Stimulated activated naive B cell treated with anti-CD40 and anti-IgM and Interleukin-4, amounts not matched to agents 10 μg/mL and 1 μg/mL and 100 μg/mL, for 72 hours (primary cell): ENCODE results near the gene LEAP2.
A peak's percentile ranks its signal among the peaks of the same experiment; 100 is the strongest.
"Not testable (repeated sequence)": the region's sequence is repeated elsewhere in the genome, so short reads cannot be mapped to it uniquely, and the experiment has no call there.

ENCODE experiments used
- ATAC-seq, 2 donors: fragments of 150-1000 bp; cut with Tn5 transposase; replicated peaks; 2 replicates each; pipeline ENCODE4 v1.10.0; 2021; ENCODE audit warnings: moderate library complexity in 1 of 2
- DNase-seq: peaks from one replicate; pipeline ENCODE4 v3.0.0; 2021
- H3K27ac Mint-ChIP-seq: one replicate; pipeline ENCODE4 v1.8.0; 2022; ENCODE audit warnings: mild to moderate bottlenecking, mixed read lengths
- H3K27me3 Mint-ChIP-seq, 2 donors: one replicate each; pipeline ENCODE4 v1.8.0; 2022; ENCODE audit warnings: mixed read lengths in 2 of 2
- H3K36me3 Mint-ChIP-seq, 2 donors: one replicate each; pipeline ENCODE4 v1.8.0; 2022; ENCODE audit warnings: mixed read lengths in 2 of 2, mild to moderate bottlenecking in 1 of 2
- H3K4me1 Mint-ChIP-seq, 2 donors: one replicate each; pipeline ENCODE4 v1.8.0; 2022; ENCODE audit warnings: mixed read lengths in 2 of 2, mild to moderate bottlenecking in 1 of 2
- H3K4me3 Mint-ChIP-seq, 2 donors: one replicate each; pipeline ENCODE4 v1.8.0; 2022; ENCODE audit warnings: mild to moderate bottlenecking in 2 of 2, mixed read lengths in 2 of 2, moderate library complexity in 1 of 2
- H3K9me3 Mint-ChIP-seq, 2 donors: one replicate each; pipeline ENCODE4 v1.8.0; 2022; ENCODE audit warnings: mixed read lengths in 2 of 2, mild to moderate bottlenecking in 1 of 2

Gene LEAP2

GRCh38 chr5:132834057-132834456 lies 39.4 kb upstream of the LEAP2 start:
- no peak overlapping the region for H3K27ac Mint-ChIP-seq
- H3K4me1 Mint-ChIP-seq: peaks cover 7 to 20% of the 10 kb centered on the region in 2 donors
- H3K4me3 Mint-ChIP-seq: no peak overlapping the region
- DNase-seq (no peak), ATAC-seq (no peak)
- peaks cover 0 to 6% of the 10 kb centered on the region in 2 donors for H3K36me3 Mint-ChIP-seq
- no peaks in the 10 kb centered on the region for H3K9me3 Mint-ChIP-seq
- H3K27me3 Mint-ChIP-seq: peaks cover 17% of the 10 kb centered on the region in 2 donors

- no peak overlapping the region for H3K4me3 Mint-ChIP-seq
- no peaks in the 10 kb centered on the region for H3K36me3 Mint-ChIP-seq
- no peaks in the 10 kb centered on the region for H3K27me3 Mint-ChIP-seq
- no peak for DNase-seq
- ATAC-seq: no peak
- peaks cover 0 to 2% of the 10 kb centered on the region in 2 donors for H3K4me1 Mint-ChIP-seq
- H3K9me3 Mint-ChIP-seq: no peaks in the 10 kb centered on the region
- no peak overlapping the region for H3K27ac Mint-ChIP-seq
These were observed 36.6 kb upstream of the LEAP2 start for GRCh38 chr5:132836852-132837251.

- Mint-ChIP-seq H3K4me3 (no peak overlapping the region), H3K9me3 (no peaks in the 10 kb centered on the region), H3K27ac (no peak overlapping the region), H3K36me3 (no peaks in the 10 kb centered on the region), H3K4me1 (peaks cover 0 to 2% of the 10 kb centered on the region in 2 donors), H3K27me3 (no peaks in the 10 kb centered on the region)
- no peak for ATAC-seq
- DNase-seq: no peak
These were observed 35.6 kb upstream of the LEAP2 start for GRCh38 chr5:132837868-132838267.

- DNase-seq: no peak
- no peak overlapping the region for H3K4me3 Mint-ChIP-seq
- no peaks in the 10 kb centered on the region for H3K36me3 Mint-ChIP-seq
- no peaks in the 10 kb centered on the region for H3K9me3 Mint-ChIP-seq
- ATAC-seq: no peak
- H3K27me3 Mint-ChIP-seq: no peaks in the 10 kb centered on the region
- H3K4me1 Mint-ChIP-seq: peaks cover 0 to 2% of the 10 kb centered on the region in 2 donors
- H3K27ac Mint-ChIP-seq: peak overlapping the region; percentile 51
These were observed 34.8 kb upstream of the LEAP2 start for GRCh38 chr5:132838516-132839282.

GRCh38 chr5:132839426-132840301 lies 33.8 kb upstream of the LEAP2 start:
- H3K4me3 Mint-ChIP-seq: no peak overlapping the region
- DNase-seq (no peak), ATAC-seq (no peak)
- H3K4me1 Mint-ChIP-seq: peaks cover 0 to 2% of the 10 kb centered on the region in 2 donors
- H3K9me3 Mint-ChIP-seq: no peaks in the 10 kb centered on the region
- no peak overlapping the region for H3K27ac Mint-ChIP-seq
- H3K36me3 Mint-ChIP-seq: no peaks in the 10 kb centered on the region
- no peaks in the 10 kb centered on the region for H3K27me3 Mint-ChIP-seq

GRCh38 chr5:132840313-132840712 lies 33.2 kb upstream of the LEAP2 start:
- no peak overlapping the region for H3K27ac Mint-ChIP-seq
- peaks cover 0 to 2% of the 10 kb centered on the region in 2 donors for H3K4me1 Mint-ChIP-seq
- no peaks in the 10 kb centered on the region for H3K9me3 Mint-ChIP-seq
- DNase-seq (no peak), ATAC-seq (no peak)
- no peaks in the 10 kb centered on the region for H3K27me3 Mint-ChIP-seq
- no peak overlapping the region for H3K4me3 Mint-ChIP-seq
- H3K36me3 Mint-ChIP-seq: no peaks in the 10 kb centered on the region

- no peaks in the 10 kb centered on the region for H3K36me3 Mint-ChIP-seq
- no peak overlapping the region for H3K4me3 Mint-ChIP-seq
- no peak for ATAC-seq
- H3K27me3 Mint-ChIP-seq: no peaks in the 10 kb centered on the region
- H3K27ac Mint-ChIP-seq: no peak overlapping the region
- H3K9me3 Mint-ChIP-seq: no peaks in the 10 kb centered on the region
- peaks cover 0 to 2% of the 10 kb centered on the region in 2 donors for H3K4me1 Mint-ChIP-seq
- no peak for DNase-seq
These were observed 32.6 kb upstream of the LEAP2 start for GRCh38 chr5:132840896-132841295.

- peaks cover 0 to 2% of the 10 kb centered on the region in 2 donors for H3K4me1 Mint-ChIP-seq
These were observed 32.2 kb upstream of the LEAP2 start for GRCh38 chr5:132841305-132841704.

GRCh38 chr5:132848270-132848669 lies 25.2 kb upstream of the LEAP2 start:
- Mint-ChIP-seq H3K27me3 (peaks cover 0 to 10% of the 10 kb centered on the region in 2 donors), H3K36me3 (no peaks in the 10 kb centered on the region), H3K4me1 (peaks cover 0 to 2% of the 10 kb centered on the region in 2 donors), H3K27ac (no peak overlapping the region), H3K4me3 (no peak overlapping the region), H3K9me3 (no peaks in the 10 kb centered on the region)
- no peak for ATAC-seq
- no peak for DNase-seq

More at GRCh38 chr5:132841305-132841704, 32.2 kb upstream of the LEAP2 start:
- Mint-ChIP-seq H3K4me3 (no peak overlapping the region), H3K9me3 (no peaks in the 10 kb centered on the region), H3K27ac (no peak overlapping the region), H3K27me3 (no peaks in the 10 kb centered on the region), H3K36me3 (no peaks in the 10 kb centered on the region)
- DNase-seq: no peak
- no peak for ATAC-seq

- no peak for DNase-seq
- H3K27ac Mint-ChIP-seq: no peak overlapping the region
- H3K4me1 Mint-ChIP-seq: peaks cover 0 to 2% of the 10 kb centered on the region in 2 donors
- H3K36me3 Mint-ChIP-seq: no peaks in the 10 kb centered on the region
- H3K9me3 Mint-ChIP-seq: no peaks in the 10 kb centered on the region
- H3K4me3 Mint-ChIP-seq: no peak overlapping the region
- H3K27me3 Mint-ChIP-seq: peaks cover 0 to 10% of the 10 kb centered on the region in 2 donors
- ATAC-seq: no peak
These were observed 24.1 kb upstream of the LEAP2 start for GRCh38 chr5:132849347-132849746.

- H3K36me3 Mint-ChIP-seq: no peaks in the 10 kb centered on the region
- peaks cover 0 to 2% of the 10 kb centered on the region in 2 donors for H3K4me1 Mint-ChIP-seq
- no peak overlapping the region for H3K4me3 Mint-ChIP-seq
- H3K27ac Mint-ChIP-seq: no peak overlapping the region
- ATAC-seq (no peak), DNase-seq (no peak)
- peaks cover 0 to 10% of the 10 kb centered on the region in 2 donors for H3K27me3 Mint-ChIP-seq
- H3K9me3 Mint-ChIP-seq: no peaks in the 10 kb centered on the region
These were observed 23.4 kb upstream of the LEAP2 start for GRCh38 chr5:132850066-132850465.

GRCh38 chr5:132853323-132853722 lies 20.1 kb upstream of the LEAP2 start:
- H3K27me3 Mint-ChIP-seq: peaks cover 20 to 22% of the 10 kb centered on the region in 2 donors
- peaks cover 0 to 2% of the 10 kb centered on the region in 2 donors for H3K4me1 Mint-ChIP-seq
- no peaks in the 10 kb centered on the region for H3K36me3 Mint-ChIP-seq
- ATAC-seq: no peak
- DNase-seq: no peak
- H3K9me3 Mint-ChIP-seq: no peaks in the 10 kb centered on the region
- H3K27ac Mint-ChIP-seq: no peak overlapping the region
- H3K4me3 Mint-ChIP-seq: no peak overlapping the region

- Mint-ChIP-seq H3K27ac (no peak overlapping the region), H3K4me3 (no peak overlapping the region), H3K27me3 (peaks cover 20 to 22% of the 10 kb centered on the region in 2 donors), H3K9me3 (no peaks in the 10 kb centered on the region), H3K4me1 (no peaks in the 10 kb centered on the region), H3K36me3 (no peaks in the 10 kb centered on the region)
- ATAC-seq (no peak), DNase-seq (no peak)
These were observed 19.7 kb upstream of the LEAP2 start for GRCh38 chr5:132853790-132854189.

GRCh38 chr5:132854301-132854700 lies 19.2 kb upstream of the LEAP2 start:
- no peak for ATAC-seq
- Mint-ChIP-seq H3K4me3 (no peak overlapping the region), H3K4me1 (no peaks in the 10 kb centered on the region), H3K9me3 (no peaks in the 10 kb centered on the region), H3K36me3 (no peaks in the 10 kb centered on the region), H3K27me3 (peaks cover 20 to 22% of the 10 kb centered on the region in 2 donors), H3K27ac (no peak overlapping the region)
- DNase-seq: no peak

GRCh38 chr5:132854992-132855391 lies 18.5 kb upstream of the LEAP2 start:
- not testable (repeated sequence) for H3K4me3 Mint-ChIP-seq, H3K36me3 Mint-ChIP-seq, H3K9me3 Mint-ChIP-seq, ATAC-seq, H3K27ac Mint-ChIP-seq, H3K4me1 Mint-ChIP-seq, DNase-seq
- peaks cover 18 to 20% of the 10 kb centered on the region in 2 donors for H3K27me3 Mint-ChIP-seq
